Spinal cord (tissue), 10 donors: ENCODE measurements around the gene TOP3A. TPM values are rescaled to one million over a fixed set of nuclear protein-coding genes. Genes with fewer than 3 reads are reported as not detected.

Experiments
- DNase-seq, 6 donors: peaks; one replicate each; pipeline versions ENCODE4 v3.0.0 to v3.0.0-alpha.2; 2013 to 2015; ENCODE audit warnings: low spot score in 6 of 6, low read depth in 4 of 6
- H3K27ac ChIP-seq: one replicate; pipeline ENCODE4 v1.5.1; 2013; ENCODE audit warnings: low read depth, low read length, control low read depth
- H3K27me3 ChIP-seq: one replicate; pipeline ENCODE4 v1.6.1; 2013; ENCODE audit warnings: low read length; ENCODE audit not compliant: control insufficient read depth, insufficient read depth
- H3K36me3 ChIP-seq: one replicate; pipeline ENCODE4 v1.6.1; 2013; ENCODE audit warnings: low read length; ENCODE audit not compliant: control insufficient read depth, insufficient read depth
- H3K4me1 ChIP-seq: one replicate; pipeline ENCODE4 v1.6.1; 2013; ENCODE audit warnings: low read length; ENCODE audit not compliant: control insufficient read depth, insufficient read depth
- H3K4me3 ChIP-seq: one replicate; pipeline ENCODE4 v1.5.1; 2013; ENCODE audit warnings: low read depth, low read length, control low read depth
- H3K9me3 ChIP-seq: one replicate; pipeline ENCODE4 v1.6.1; 2013; ENCODE audit warnings: low read length; ENCODE audit not compliant: control insufficient read depth, insufficient read depth
- WGBS: methylation state at CpG from one replicate; pipeline ENCODE4 v1.1.5; 2013; ENCODE audit warnings: missing lambda C conversion rate; ENCODE audit not compliant: insufficient coverage; 5-methylcytosine and 5-hydroxymethylcytosine counted together
- polyA plus RNA-seq, 2 donors: library from polyadenylated mRNA; unstranded; fragments of 120-200 nt; gene quantifications; one replicate each; pipeline ENCODE4 v1.2.1, GENCODE V29; 2013; ENCODE audit not compliant: insufficient read length in 2 of 2
- total RNA-seq, 2 donors: library from RNA; depleted of rRNA in 1 of 2; stranded (reverse); fragments of 120-200 nt in 1 of 2; fragments of >200 nt in 1 of 2; gene quantifications; one replicate each; pipeline versions ENCODE4 v1.2.3 to v1.2.4, GENCODE V29; 2013 to 2014
- donor health status: healthy.

TOP3A gene
- total and polyA plus RNA-seq, 4 donors = 28.1 to 70.6 (median 39.9) TPM

- peaks cover 53% of the 10 kb centered on the region for H3K36me3 ChIP-seq
- DNase-seq = no peak
- 26% methylated on average over 12 of the region's 18 CpGs for WGBS
- peak overlapping the region; percentile 73 for H3K27ac ChIP-seq
- peaks cover 47% of the 10 kb centered on the region for H3K4me1 ChIP-seq
- H3K9me3 ChIP-seq = no peaks in the 10 kb centered on the region
- peak overlapping the region; percentile 79 for H3K4me3 ChIP-seq
- no peaks in the 10 kb centered on the region for H3K27me3 ChIP-seq
Observed at GRCh38 chr17:18257268-18257981, 57.4 kb downstream of the TOP3A start.

- H3K27ac ChIP-seq = no peak overlapping the region
- H3K4me3 ChIP-seq = no peak overlapping the region
- peaks cover 56% of the 10 kb centered on the region for H3K36me3 ChIP-seq
- no peaks in the 10 kb centered on the region for H3K9me3 ChIP-seq
- peaks cover 40% of the 10 kb centered on the region for H3K4me1 ChIP-seq
- no peak for DNase-seq
- H3K27me3 ChIP-seq = no peaks in the 10 kb centered on the region
- 92% methylated on average over 7 of the region's 7 CpGs for WGBS
Observed at GRCh38 chr17:18256776-18257175, 58.0 kb downstream of the TOP3A start.

- 89% methylated on average over 10 of the region's 11 CpGs for WGBS
- H3K27ac ChIP-seq = no peak overlapping the region
- DNase-seq = no peak
- peaks cover 36% of the 10 kb centered on the region for H3K4me1 ChIP-seq
- H3K36me3 ChIP-seq = peaks cover 60% of the 10 kb centered on the region
- no peak overlapping the region for H3K4me3 ChIP-seq
- H3K27me3 ChIP-seq = no peaks in the 10 kb centered on the region
- no peaks in the 10 kb centered on the region for H3K9me3 ChIP-seq
Observed at GRCh38 chr17:18256351-18256750, 58.4 kb downstream of the TOP3A start.

- no peak for DNase-seq
- Histone ChIP-seq H3K4me3 (no peak overlapping the region), H3K9me3 (no peaks in the 10 kb centered on the region), H3K36me3 (peaks cover 73% of the 10 kb centered on the region), H3K27ac (no peak overlapping the region), H3K27me3 (no peaks in the 10 kb centered on the region), H3K4me1 (peaks cover 26% of the 10 kb centered on the region)
- WGBS = 94% methylated on average over 6 of the region's 8 CpGs
Observed at GRCh38 chr17:18254888-18255649, 59.7 kb downstream of the TOP3A start.

GRCh38 chr17:18253947-18254821, 60.6 kb downstream of the TOP3A start:
- Histone ChIP-seq H3K9me3 (no peaks in the 10 kb centered on the region), H3K4me3 (no peak overlapping the region), H3K4me1 (peaks cover 21% of the 10 kb centered on the region), H3K27me3 (no peaks in the 10 kb centered on the region), H3K36me3 (peaks cover 80% of the 10 kb centered on the region), H3K27ac (no peak overlapping the region)
- no peak for DNase-seq
- WGBS = 93% methylated on average over 24 of the region's 27 CpGs

GRCh38 chr17:18253187-18253884, 61.5 kb downstream of the TOP3A start:
- WGBS = 94% methylated on average over 11 of the region's 16 CpGs
- peaks cover 88% of the 10 kb centered on the region for H3K36me3 ChIP-seq
- peaks cover 24% of the 10 kb centered on the region for H3K4me1 ChIP-seq

GRCh38 chr17:18252160-18252559, 62.6 kb downstream of the TOP3A start:
- no peaks in the 10 kb centered on the region for H3K27me3 ChIP-seq
- H3K4me3 ChIP-seq = no peak overlapping the region
- H3K27ac ChIP-seq = no peak overlapping the region
- no peak for DNase-seq
- peaks cover 98% of the 10 kb centered on the region for H3K36me3 ChIP-seq
- peaks cover 20% of the 10 kb centered on the region for H3K4me1 ChIP-seq
- 100% methylated on average over 2 of the region's 5 CpGs for WGBS
- H3K9me3 ChIP-seq = no peaks in the 10 kb centered on the region

More at GRCh38 chr17:18253187-18253884, 61.5 kb downstream of the TOP3A start:
- Histone ChIP-seq H3K27me3 (no peaks in the 10 kb centered on the region), H3K9me3 (no peaks in the 10 kb centered on the region), H3K4me3 (no peak overlapping the region), H3K27ac (no peak overlapping the region)
- no peak for DNase-seq

- H3K27ac ChIP-seq = no peak overlapping the region
- DNase-seq = no peak
- WGBS = 91% methylated on average over 15 of the region's 15 CpGs
Observed at GRCh38 chr17:18251204-18251603, 63.6 kb downstream of the TOP3A start.

GRCh38 chr17:18250708-18251107, 64.1 kb downstream of the TOP3A start:
- peaks cover 97% of the 10 kb centered on the region for H3K36me3 ChIP-seq
- 96% methylated on average over 14 of the region's 14 CpGs for WGBS
- H3K4me3 ChIP-seq = no peak overlapping the region
- H3K27me3 ChIP-seq = no peaks in the 10 kb centered on the region
- no peaks in the 10 kb centered on the region for H3K9me3 ChIP-seq
- H3K27ac ChIP-seq = no peak overlapping the region
- no peak for DNase-seq
- peaks cover 14% of the 10 kb centered on the region for H3K4me1 ChIP-seq

More at GRCh38 chr17:18251204-18251603, 63.6 kb downstream of the TOP3A start:
- H3K27me3 ChIP-seq = no peaks in the 10 kb centered on the region
- H3K9me3 ChIP-seq = no peaks in the 10 kb centered on the region
- H3K4me3 ChIP-seq = no peak overlapping the region
- H3K4me1 ChIP-seq = peaks cover 14% of the 10 kb centered on the region
- peaks cover 97% of the 10 kb centered on the region for H3K36me3 ChIP-seq
